ENCODE results near the gene LY86. TPM values are rescaled to one million over a fixed set of nuclear protein-coding genes. Genes with fewer than 3 reads are reported as not detected.

The LY86 gene
- total and polyA plus RNA-seq, 2 donors (not counting 3 experiments of a cell fraction or from before 2014, with no cell fraction given), result not detected

DNA sequence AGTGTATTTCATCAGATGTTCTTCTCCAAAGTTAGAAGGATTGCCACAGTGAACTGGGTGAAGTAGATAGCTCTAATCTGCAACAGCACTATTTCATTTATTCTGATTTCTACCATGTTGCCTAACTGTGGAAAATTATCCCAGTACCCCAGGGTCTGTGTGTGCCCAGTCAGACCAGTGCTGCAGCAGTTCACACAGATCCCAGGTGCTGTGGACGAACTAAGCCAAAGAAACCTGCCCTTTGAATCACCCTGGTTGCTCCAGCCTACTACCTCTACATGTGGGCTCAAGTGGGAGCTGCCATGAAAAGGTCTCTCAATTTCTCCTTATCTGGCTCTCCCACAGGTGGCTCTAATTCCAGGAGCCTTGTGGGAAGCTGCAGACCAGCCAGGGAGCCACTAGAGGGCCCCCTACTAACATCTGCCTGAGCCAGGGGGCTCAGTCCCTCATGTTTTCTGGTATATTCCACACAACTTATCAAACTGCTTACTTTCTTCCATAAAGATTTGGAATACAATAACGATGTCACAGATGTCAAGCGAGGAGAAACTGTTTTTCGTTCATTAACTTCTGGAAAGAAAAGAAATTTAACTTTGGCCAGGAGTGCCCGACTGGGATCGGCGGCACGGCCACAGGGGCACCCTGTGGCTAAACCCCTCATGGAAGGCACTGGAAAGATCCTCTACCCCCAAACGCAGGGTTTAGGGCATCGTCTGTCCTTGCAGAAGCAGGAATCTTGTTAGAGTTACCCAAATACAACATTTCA, 31.6 kb upstream of the LY86 start:
- TF ChIP-seq, protein P1, sequence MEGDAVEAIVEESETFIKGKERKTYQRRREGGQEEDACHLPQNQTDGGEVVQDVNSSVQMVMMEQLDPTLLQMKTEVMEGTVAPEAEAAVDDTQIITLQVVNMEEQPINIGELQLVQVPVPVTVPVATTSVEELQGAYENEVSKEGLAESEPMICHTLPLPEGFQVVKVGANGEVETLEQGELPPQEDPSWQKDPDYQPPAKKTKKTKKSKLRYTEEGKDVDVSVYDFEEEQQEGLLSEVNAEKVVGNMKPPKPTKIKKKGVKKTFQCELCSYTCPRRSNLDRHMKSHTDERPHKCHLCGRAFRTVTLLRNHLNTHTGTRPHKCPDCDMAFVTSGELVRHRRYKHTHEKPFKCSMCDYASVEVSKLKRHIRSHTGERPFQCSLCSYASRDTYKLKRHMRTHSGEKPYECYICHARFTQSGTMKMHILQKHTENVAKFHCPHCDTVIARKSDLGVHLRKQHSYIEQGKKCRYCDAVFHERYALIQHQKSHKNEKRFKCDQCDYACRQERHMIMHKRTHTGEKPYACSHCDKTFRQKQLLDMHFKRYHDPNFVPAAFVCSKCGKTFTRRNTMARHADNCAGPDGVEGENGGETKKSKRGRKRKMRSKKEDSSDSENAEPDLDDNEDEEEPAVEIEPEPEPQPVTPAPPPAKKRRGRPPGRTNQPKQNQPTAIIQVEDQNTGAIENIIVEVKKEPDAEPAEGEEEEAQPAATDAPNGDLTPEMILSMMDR (IDR thresholded peaks at IDR 0.05; ENCODE audit: extremely low read depth in 1 of 2, insufficient read depth in 1 of 2, low read depth in 1 of 2, low read length in 2 of 2), result peak; percentile 84 to 89
- no peak for TF ChIP-seq JUN (IDR thresholded peaks at IDR 0.05; ENCODE audit: borderline replicate concordance, insufficient read depth, insufficient read length, low read depth)
- Histone ChIP-seq H3K9ac (replicated peaks; ENCODE audit: extremely low read depth, insufficient read depth, low read length) (no peak overlapping the region), H3K79me2 (ENCODE audit: control insufficient read depth, insufficient read depth, low read length) (no peaks in the 10 kb centered on the region), H3K36me3 (ENCODE audit: control insufficient read depth in 2 of 2, extremely low read depth in 1 of 2, insufficient read depth in 2 of 2, low read length in 2 of 2) (no peaks in the 10 kb centered on the region), H3K4me2 (ENCODE audit: insufficient read depth, low read length) (no peak overlapping the region), H3K9me1 (replicated peaks; ENCODE audit: control insufficient read depth, extremely low read depth, insufficient read depth, low read length) (no peaks in the 10 kb centered on the region), H2AFZ (ENCODE audit: low read depth, low read length) (no peak overlapping the region), H3K9me3 (replicated peaks; ENCODE audit: control insufficient read depth, insufficient read depth, low read length) (no peaks in the 10 kb centered on the region), H3K4me3 (replicated peaks in 1 of 3; ENCODE audit: insufficient read depth in 1 of 3, low read depth in 1 of 3, low read length in 3 of 3) (no peak overlapping the region), H3K27me3 (ENCODE audit: control insufficient read depth in 2 of 2, insufficient read depth in 2 of 2, low read length in 2 of 2) (no peaks in the 10 kb centered on the region), H3K4me1 (ENCODE audit: control insufficient read depth, extremely low read depth, insufficient read depth, low read length) (no peaks in the 10 kb centered on the region), H3K27ac (ENCODE audit: insufficient read depth, low read depth, low read length) (no peak overlapping the region), H4K20me1 (replicated peaks; ENCODE audit: control insufficient read depth, extremely low read depth, insufficient read depth, low read length) (no peaks in the 10 kb centered on the region)
- ChIA-PET POLR2A (no interaction called here), CTCF (interaction anchor here (0.6 to 3.8 kb wide), 8 partner anchors 10 to 1134 kb away, joined by 3 to 36 read pairs (median 3); no protein-coding TSS in a partner anchor)
- intact Hi-C loops (cut with micrococcal nuclease) (loop anchor here (1.0 to 5.0 kb wide), 4 partner anchors 100 to 1058 kb away; no protein-coding TSS in a partner anchor), dilution Hi-C loops (cut with MboI; ENCODE audit: extremely low pct_ligation_motif_present, low sequenced_read_pairs) (no loop called here)
- DNase-seq (ENCODE audit: low read depth, low spot score) (peak; percentile 44), FAIRE-seq (peak; percentile 55)
- no TSS peak for BruUV-seq (replicated peaks)

DNA sequence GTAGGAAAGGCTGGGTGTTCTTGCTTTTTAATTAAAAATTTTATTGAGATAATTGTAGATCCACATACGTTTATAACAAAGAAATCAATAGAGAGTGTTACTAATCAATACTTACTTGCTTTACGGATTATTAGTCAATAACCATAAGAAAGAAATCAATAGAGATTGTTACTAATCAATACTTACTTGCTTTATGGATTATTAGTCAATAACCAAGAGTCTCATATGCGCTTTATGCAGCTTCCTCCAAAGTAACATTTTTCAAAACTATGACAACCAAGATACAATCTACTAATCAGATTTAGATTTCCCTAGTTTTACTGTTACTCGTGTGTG, 31.0 kb upstream of the LY86 start:
- Histone ChIP-seq H2AFZ (ENCODE audit: low read depth, low read length) (no peak overlapping the region), H3K9me3 (replicated peaks; ENCODE audit: control insufficient read depth, insufficient read depth, low read length) (no peaks in the 10 kb centered on the region), H3K79me2 (ENCODE audit: control insufficient read depth, insufficient read depth, low read length) (no peaks in the 10 kb centered on the region), H3K4me3 (replicated peaks in 1 of 3; ENCODE audit: insufficient read depth in 1 of 3, low read depth in 1 of 3, low read length in 3 of 3) (no peak overlapping the region), H3K4me1 (ENCODE audit: control insufficient read depth, extremely low read depth, insufficient read depth, low read length) (no peaks in the 10 kb centered on the region), H3K9ac (replicated peaks; ENCODE audit: extremely low read depth, insufficient read depth, low read length) (no peak overlapping the region), H3K27ac (ENCODE audit: insufficient read depth, low read depth, low read length) (no peak overlapping the region), H4K20me1 (replicated peaks; ENCODE audit: control insufficient read depth, extremely low read depth, insufficient read depth, low read length) (no peaks in the 10 kb centered on the region), H3K36me3 (ENCODE audit: control insufficient read depth in 2 of 2, extremely low read depth in 1 of 2, insufficient read depth in 2 of 2, low read length in 2 of 2) (no peaks in the 10 kb centered on the region), H3K9me1 (replicated peaks; ENCODE audit: control insufficient read depth, extremely low read depth, insufficient read depth, low read length) (no peaks in the 10 kb centered on the region), H3K27me3 (ENCODE audit: control insufficient read depth in 2 of 2, insufficient read depth in 2 of 2, low read length in 2 of 2) (no peaks in the 10 kb centered on the region), H3K4me2 (ENCODE audit: insufficient read depth, low read length) (no peak overlapping the region)
- no peak for TF ChIP-seq EZH2 (IDR thresholded peaks at IDR 0.05; ENCODE audit: borderline replicate concordance, low read depth, low read length, severe bottlenecking)
- no peak for TF ChIP-seq MYC (IDR thresholded peaks at IDR 0.05; ENCODE audit: low read depth, low read length)
- TF ChIP-seq, protein P1 (IDR thresholded peaks at IDR 0.05; ENCODE audit: extremely low read depth in 1 of 2, insufficient read depth in 1 of 2, low read depth in 1 of 2, low read length in 2 of 2), result no peak
- no peak for TF ChIP-seq POLR2A (IDR thresholded peaks at IDR 0.05; ENCODE audit: low read depth, low read length)
- no peak for TF ChIP-seq GATA2 (IDR thresholded peaks at IDR 0.05; ENCODE audit: insufficient read depth, insufficient read length, low read depth, low read length)
- no peak for TF ChIP-seq JUN (IDR thresholded peaks at IDR 0.05; ENCODE audit: borderline replicate concordance, insufficient read depth, insufficient read length, low read depth)
- TF ChIP-seq FOS (IDR thresholded peaks at IDR 0.05; ENCODE audit: borderline replicate concordance, insufficient read depth, low read length), result no peak
- BruUV-seq (replicated peaks), result no TSS peak
- FAIRE-seq (no peak), DNase-seq (ENCODE audit: low read depth, low spot score) (no peak)
- intact Hi-C loops (cut with micrococcal nuclease) (loop anchor here (1.0 to 5.0 kb wide), 4 partner anchors 100 to 1058 kb away; no protein-coding TSS in a partner anchor), dilution Hi-C loops (cut with MboI; ENCODE audit: extremely low pct_ligation_motif_present, low sequenced_read_pairs) (no loop called here)
- CTCF ChIA-PET, result interaction anchor here (1.0 to 3.8 kb wide), 5 partner anchors 11 to 1135 kb away, joined by 3 to 36 read pairs (median 4); no protein-coding TSS in a partner anchor
- POLR2A ChIA-PET, result no interaction called here
